Fibroblast of lung (primary cell): ENCODE measurements around the gene MINK1.

Source experiments
- EZH2 ChIP-seq: IDR thresholded peaks from 2 replicates; pipeline ENCODE4 v1.5.1; 2012; ENCODE audit warnings: low read length, control low read depth, mild to moderate bottlenecking; ENCODE audit errors: missing control alignments
- TF ChIP-seq, protein P1 (sequence below), 2 donors: IDR thresholded peaks in 1 of 2; conservative IDR thresholded peaks in 1 of 2; 1 replicate in 1 of 2; 2 replicates in 1 of 2; pipeline ENCODE4 v1.5.1; 2011 to 2012; ENCODE audit warnings: low read length in 2 of 2, control low read depth in 1 of 2, inconsistent platforms in 1 of 2, low read depth in 1 of 2, mild to moderate bottlenecking in 1 of 2

DNA sequence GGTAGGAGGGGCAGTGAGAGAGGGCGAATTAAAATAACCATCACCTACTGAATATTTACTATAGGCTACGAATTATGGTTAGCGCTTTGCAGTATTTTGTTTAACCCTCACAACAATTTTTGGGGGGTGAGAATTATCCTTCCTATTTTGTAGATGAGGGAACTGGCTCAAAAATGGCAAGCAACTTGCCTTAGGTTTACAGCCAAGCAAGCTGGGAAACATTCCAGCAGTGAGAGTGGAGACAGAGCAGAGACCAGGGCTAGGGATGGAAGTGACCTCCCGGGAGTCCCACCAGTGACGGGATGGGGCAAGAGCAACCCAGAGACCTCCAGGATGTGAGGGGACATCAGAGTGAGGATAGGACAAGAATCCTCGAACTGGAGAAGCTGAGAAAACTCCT, 46.6 kb upstream of the MINK1 start:
- no peak for TF ChIP-seq EZH2
- TF ChIP-seq, protein P1, sequence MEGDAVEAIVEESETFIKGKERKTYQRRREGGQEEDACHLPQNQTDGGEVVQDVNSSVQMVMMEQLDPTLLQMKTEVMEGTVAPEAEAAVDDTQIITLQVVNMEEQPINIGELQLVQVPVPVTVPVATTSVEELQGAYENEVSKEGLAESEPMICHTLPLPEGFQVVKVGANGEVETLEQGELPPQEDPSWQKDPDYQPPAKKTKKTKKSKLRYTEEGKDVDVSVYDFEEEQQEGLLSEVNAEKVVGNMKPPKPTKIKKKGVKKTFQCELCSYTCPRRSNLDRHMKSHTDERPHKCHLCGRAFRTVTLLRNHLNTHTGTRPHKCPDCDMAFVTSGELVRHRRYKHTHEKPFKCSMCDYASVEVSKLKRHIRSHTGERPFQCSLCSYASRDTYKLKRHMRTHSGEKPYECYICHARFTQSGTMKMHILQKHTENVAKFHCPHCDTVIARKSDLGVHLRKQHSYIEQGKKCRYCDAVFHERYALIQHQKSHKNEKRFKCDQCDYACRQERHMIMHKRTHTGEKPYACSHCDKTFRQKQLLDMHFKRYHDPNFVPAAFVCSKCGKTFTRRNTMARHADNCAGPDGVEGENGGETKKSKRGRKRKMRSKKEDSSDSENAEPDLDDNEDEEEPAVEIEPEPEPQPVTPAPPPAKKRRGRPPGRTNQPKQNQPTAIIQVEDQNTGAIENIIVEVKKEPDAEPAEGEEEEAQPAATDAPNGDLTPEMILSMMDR (conservative IDR thresholded peaks at IDR 0.05 in 1 of 2, IDR thresholded peaks at IDR 0.05 in 1 of 2; ENCODE audit: low read depth in 1 of 2, low read length in 2 of 2): no peak
